Activated effector memory CD4-positive, alpha-beta T cell treated with Interleukin-2 at 50 U/mL for 16 hours (primary cell): ENCODE results near the gene LSAMP.

Source experiments
- DNase-seq: peaks from one replicate; pipeline ENCODE4 v3.0.0-alpha.2; 2020

Gene LSAMP

GRCh38 chr3:116000311-116000710 lies 445.0 kb downstream of the LSAMP start:
- DNase-seq = no peak

DNA sequence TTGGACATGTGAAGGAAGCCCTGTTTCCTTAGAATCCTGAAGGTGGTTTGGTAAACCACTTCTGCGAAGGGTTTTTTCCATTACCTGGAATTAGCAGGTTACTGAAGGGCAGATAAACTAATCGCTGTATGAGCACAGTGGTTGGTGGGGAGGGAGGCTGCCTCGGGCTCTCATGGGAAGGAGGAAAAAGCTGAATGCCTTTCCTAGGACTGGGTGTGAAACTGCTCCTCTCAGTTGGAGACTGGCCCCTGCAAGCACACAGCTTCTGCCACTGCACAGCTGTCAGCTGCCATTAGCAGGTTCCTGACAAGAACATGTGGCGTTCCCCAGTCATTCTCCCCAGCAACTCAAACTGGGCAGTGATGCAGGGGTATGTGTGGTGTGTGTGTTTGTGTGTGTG lies 445.7 kb downstream of the LSAMP start:
- no peak for DNase-seq

GRCh38 chr3:115999001-115999585 lies 446.2 kb downstream of the LSAMP start:
- DNase-seq = no peak

GRCh38 chr3:115996420-115997108 lies 448.7 kb downstream of the LSAMP start:
- no peak for DNase-seq

DNA sequence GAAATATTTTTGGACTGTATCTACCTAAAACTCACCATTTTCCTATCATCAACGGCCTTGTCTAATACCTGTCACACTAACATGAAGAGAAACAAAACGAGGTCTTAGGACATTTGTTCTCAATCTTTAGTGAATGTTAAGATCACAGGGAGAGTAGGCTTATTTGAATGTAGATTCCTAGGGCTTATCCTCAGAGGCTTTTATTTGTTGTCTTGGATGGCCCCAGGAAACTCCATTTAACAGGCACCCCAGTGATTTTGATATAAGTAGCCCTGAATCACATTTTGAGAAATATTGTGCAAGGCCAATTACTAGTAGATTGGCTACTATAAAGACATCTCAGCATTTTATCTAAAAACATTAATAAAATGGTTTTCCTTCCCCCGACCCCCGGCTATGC lies 454.6 kb downstream of the LSAMP start:
- no peak for DNase-seq

GRCh38 chr3:115989684-115990421 lies 455.4 kb downstream of the LSAMP start:
- DNase-seq = no peak

DNA sequence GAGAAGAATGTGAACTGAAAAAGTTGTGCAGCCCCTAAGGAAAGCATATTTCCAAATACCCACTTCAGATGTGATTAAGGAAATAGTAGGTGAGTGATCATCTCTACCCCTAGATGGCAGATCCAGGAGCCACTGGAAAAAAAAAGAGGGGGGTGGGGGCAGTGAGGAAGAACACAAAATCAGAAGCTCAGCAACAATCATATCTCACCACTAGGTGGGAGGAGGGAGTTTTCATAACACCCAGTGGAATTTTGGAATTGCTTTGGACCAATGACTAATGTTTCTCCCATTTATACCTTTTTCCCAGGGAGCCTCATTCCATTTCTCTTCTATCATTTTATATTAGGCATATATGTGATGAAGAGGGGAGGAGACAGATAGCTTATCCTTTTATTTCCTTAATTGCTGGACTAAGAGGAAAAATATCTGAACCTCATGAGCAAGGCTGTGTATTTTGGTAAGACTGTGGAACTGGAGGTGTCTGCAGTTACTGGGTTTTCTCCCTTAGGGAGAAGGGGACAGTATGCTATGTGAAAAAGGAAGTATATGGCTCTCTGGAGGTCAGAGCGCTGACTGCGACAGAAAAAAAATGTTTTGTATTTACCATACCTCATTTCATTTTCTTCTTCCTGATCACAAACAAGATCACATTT lies 458.6 kb downstream of the LSAMP start:
- no peak for DNase-seq

GRCh38 chr3:115982629-115983028 lies 462.7 kb downstream of the LSAMP start:
- no peak for DNase-seq

DNA sequence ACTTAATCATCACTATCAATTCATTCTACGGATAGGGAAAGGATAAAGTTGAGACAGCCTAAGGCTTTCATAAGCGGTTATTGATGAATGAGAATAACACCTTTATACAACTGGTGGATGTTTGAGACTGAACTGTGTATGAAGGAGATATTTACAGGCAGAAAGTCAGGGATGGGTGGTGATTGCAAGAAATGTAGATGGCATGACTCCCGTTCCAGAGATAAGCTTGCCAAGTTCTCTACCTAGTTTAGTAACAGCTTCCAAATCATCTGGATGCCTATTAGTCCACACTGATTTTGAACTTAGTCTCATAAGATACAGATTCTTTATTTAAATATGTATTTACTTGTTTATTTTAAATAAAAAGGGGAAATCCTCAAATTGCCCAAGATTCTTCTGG lies 463.2 kb downstream of the LSAMP start:
- DNase-seq = no peak

DNA sequence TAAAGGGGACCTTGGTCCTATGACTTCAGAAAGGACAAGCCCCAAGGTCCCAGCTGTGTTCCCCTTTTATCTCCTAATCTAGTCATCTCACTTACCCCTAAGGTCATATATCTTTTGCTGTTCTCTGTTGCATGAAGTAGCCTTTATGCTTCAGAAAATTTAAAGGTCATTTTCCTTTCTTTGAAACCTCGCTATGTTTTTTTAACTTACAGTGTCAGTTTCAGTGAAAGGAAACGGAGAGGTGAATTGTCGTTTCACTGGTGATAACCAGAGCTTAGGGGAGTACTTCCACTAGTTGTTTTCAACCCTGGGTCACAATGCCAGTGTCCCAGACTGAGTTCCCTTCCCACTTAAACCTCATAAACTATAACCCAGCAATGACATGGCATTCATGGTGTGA lies 464.6 kb downstream of the LSAMP start:
- DNase-seq = no peak

- DNase-seq = no peak
These were observed 467.4 kb downstream of the LSAMP start for GRCh38 chr3:115977866-115978265.

GRCh38 chr3:115975796-115976195 lies 469.5 kb downstream of the LSAMP start:
- DNase-seq = no peak

DNA sequence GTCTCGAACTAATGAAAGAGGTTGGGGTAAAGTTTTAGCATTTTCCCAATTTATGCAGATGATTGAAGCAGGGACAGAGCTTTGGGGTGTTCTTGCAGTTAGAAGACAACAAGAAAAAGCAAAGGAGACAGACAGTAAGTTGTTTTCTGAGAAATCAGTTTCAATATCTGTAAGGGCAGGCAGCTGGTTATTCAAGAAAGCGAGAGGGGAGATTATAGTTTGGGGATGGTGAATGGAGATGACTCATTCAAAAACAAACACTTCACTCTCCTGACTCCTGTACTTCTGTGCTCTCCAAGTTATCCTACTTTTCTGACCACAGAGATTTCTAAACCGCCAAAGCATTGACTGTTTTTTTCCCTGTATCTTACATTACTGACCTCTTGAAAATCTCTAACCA lies 469.9 kb downstream of the LSAMP start:
- DNase-seq = no peak

GRCh38 chr3:115974940-115975339 lies 470.3 kb downstream of the LSAMP start:
- no peak for DNase-seq

- no peak for DNase-seq
These were observed 476.4 kb downstream of the LSAMP start for GRCh38 chr3:115968871-115969270.

GRCh38 chr3:115961380-115961779 lies 483.9 kb downstream of the LSAMP start:
- DNase-seq = no peak

GRCh38 chr3:115960799-115961198 lies 484.5 kb downstream of the LSAMP start:
- DNase-seq = no peak

DNA sequence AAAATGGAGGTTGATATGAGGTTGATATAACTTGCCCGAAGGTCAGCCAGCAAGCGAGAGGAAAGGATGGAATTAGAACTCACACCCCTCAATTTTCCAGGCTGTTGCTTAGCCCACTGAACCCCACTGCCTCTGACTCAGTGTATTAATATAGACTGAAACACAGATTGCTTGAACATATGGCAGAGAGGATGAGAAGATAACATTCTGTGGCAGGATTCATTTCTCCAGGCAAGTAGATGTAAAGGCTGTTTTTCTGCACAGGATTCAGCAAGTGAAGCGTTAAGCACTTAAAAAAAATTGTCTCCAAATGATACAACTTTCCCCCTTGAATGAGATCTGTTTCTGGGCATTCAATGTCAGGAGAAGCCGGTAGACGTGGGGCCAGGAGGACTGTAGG lies 486.8 kb downstream of the LSAMP start:
- no peak for DNase-seq

DNA sequence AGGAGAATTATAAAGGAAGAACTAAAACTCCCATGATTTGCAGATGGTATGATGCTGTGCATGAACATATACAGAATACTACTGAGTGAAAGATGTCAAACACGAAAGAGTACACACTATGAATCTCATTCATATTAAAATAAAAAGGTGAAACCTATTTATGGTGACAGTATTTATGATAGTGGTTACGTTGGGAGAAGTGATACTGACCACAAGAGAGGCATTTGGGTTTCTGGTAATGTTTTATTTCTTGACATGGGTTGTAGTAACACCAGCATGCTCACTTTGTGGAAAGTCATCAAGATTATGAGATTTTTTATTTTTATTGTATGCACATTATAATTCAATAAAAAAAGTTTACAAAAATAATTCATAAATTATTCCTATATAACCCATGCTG lies 498.0 kb downstream of the LSAMP start:
- no peak for DNase-seq

GRCh38 chr3:115943579-115943978 lies 501.7 kb downstream of the LSAMP start:
- no peak for DNase-seq

DNA sequence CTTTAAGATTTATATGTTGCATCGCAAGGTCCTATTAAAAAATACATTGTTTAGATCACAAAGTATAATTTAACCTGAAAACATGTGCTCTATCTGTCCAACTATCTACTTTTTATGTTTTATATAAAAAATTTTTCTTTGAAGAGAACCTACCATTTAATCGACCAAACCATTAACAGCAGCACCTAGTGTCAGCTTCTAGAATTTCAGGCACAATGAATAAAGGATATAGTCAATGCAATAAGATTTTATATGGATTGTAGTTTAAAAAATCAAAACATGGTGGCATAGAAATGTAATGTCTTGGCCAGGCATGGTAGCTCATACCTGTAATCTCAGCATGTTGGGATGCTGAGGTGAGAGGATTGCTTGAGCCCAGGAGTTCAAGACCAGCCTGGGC lies 508.2 kb downstream of the LSAMP start:
- DNase-seq = no peak

DNA sequence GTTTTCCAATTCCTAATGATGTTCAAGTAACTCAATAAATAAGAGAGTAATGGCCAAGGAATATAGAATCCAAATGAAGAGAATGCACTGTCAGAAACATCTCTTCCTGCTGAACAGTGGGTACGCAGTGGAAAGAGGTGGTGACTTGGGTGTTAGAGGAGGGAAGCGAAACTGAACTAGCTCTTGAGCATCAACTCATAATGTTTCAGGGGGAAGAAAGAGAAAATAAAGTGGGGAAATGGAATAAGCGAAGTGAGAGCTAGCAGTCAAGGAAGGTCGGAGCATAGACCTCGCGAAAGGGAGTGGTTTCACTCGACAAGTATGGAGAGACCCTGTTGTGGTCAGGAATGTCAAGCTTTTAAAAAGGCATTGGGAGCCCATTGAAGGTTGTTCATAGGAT lies 512.5 kb downstream of the LSAMP start:
- DNase-seq = no peak

DNA sequence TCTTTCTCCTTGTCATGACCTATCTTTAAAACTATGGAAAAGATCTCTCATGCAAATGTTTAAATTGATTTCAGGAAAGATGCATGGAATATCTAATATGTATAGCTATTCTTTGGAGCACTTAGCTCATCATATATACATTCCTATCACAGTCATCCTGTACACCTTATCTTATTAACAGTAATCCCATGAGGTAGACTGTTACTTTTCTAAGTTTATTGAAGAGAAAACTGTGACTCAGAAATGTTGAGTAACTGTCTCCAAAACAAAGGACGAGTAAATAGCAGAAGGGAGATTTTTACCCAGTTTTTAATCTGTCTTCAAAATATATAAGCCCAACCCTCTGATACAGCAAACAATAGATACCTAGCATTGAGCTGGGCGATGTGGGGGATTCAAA lies 513.7 kb downstream of the LSAMP start:
- no peak for DNase-seq

DNA sequence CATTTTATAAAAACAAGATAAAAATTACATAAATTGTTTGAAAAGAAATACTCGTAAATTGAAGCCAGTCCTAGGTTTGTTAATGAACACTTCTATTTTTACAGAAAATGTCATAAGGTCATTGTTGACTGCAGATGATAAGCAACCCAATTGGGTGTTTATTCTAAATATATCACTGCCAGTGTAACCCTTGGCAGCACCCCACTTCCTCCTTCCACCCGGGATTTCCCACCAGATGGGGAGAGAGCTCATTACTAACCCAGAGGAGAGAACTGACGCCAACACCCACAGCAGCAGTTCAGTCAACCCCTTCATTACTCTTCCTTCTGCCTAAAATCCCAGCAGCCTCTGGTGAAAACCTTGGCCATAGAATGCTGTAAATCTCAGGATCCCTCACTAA lies 514.4 kb downstream of the LSAMP start:
- no peak for DNase-seq
